ENCODE data around the gene NUDT2. TPM values are rescaled to one million over a fixed set of nuclear protein-coding genes. Genes with fewer than 3 reads are reported as not detected.

The NUDT2 gene
- 10 to 100 TPM; 12.7 to 22.6 TPM for total RNA-seq

DNA sequence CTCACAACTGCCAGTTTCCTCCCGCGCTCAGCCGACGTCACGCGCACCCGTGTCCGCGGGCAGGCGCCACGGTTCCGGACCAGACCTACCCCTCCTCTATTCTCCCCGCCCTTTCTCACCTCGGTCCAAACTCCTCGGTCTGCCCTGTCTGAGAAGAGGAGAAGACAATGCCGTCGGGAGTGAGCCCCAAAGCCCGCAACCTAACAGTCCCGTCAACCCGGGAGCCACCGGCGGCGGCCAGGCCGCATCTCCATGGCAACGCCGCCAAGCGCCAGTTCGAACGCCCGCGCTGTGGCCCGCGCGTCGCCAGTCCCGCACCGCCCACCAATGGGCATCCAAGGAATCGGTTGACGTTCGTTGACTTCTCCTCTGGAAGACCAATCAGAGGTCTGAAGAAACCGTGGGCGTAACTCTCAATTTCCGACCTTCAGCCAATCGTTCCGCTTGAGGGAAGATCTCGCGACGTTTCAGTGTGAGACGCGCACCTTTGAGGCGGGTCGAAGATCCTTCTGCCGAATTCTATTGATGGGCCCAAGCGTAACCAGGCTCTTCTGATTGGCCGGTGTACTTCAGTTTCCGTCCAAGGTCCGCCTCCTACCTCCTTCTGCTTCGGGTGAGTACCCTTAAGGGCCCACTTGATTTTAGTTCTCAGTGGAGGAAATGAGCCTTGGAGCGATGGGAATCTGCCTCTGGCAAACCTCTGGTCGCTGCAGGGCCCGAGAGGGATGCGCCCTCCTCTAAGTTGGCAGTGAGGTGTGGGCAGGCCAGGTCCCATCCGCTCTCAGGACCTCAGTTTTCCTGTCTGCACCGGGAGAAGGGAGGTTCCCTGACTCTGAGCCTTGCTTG is at the start of gene NUDT2, which contains the start of gene KIF24:
NUDT2 (plus strand) TSS at position 583 of the 846 bp plus-strand sequence. CDS start 9,471 bp downstream, outside the sequence.
KIF24 (minus strand) TSS at position 282 of the 846 bp plus-strand sequence. CDS start 17,922 bp downstream, outside the sequence.

DNA sequence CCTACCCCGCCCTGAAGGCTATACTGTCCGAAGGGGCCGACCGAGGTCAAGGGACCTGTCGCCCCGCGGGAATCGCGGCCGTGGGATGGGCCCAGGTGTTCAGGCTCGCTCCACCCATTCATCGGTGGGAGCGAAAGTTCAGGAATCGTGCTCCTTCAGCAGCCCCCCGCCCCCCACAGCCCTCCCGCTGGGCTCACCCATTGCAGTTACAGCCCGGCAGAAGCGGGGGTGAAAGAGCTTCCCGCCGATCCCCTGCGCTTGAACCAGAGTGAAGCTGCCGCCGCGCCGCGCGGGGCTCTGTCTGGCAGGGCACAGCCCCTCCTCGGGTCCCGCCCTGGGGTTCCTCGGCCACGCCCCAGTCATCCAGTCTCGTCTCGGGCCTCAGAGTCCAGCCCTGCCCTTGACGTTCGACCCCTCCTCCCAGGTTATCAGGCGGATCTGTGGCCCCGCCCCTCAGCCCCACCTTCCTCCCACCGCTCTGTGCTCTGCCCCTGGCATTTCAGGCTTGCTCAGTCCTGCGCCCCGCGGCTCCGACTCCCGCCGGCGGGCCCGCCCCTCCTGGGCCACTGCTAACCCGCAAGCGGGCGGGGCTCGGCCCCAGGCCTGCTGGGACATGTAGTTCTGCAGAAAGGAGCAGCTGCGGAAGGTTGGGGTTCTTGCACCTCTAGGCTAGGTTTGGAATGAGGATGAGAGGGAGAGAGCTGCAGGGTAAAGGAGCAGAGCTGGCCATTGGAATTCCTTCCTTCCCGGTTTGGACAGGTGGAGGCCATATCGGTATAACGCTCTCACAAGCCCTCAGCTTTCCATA is 47.4 kb downstream of the NUDT2 start, which contains the start of gene MYORG:
MYORG (minus strand) TSS at position 303 of the 808 bp plus-strand sequence. CDS start 3,955 bp downstream, outside the sequence.

Small RNAs within 50 kb of the gene (small RNA-seq; reads per million reads assigned to genes)
- gene RF00019 (0 reads per million in 2 donors), gene RNU2-50P (0.06 to 0.30 reads per million in 2 donors)

Other genes with a start within 250 kb of the NUDT2 start
- 10 to 100 TPM; 23.4 to 33.6 TPM for gene DCAF12, start 202.9 kb upstream of the NUDT2 start, total RNA-seq
- 10 to 100 TPM; 28.3 to 36.5 TPM for gene UBAP1, start 150.5 kb upstream of the NUDT2 start, total RNA-seq
- gene KIF24, start 301 bp upstream of the NUDT2 start, total RNA-seq, result 1 to 10 TPM; 5.5 to 7.7 TPM
- gene MYORG, start 47.3 kb downstream of the NUDT2 start, total RNA-seq, result 1 to 10 TPM in 1 of 2 donors, under 1 TPM in 1; 0.67 to 5.5 TPM
- 10 to 100 TPM; 16.0 to 18.2 TPM for gene FAM219A, start 129.0 kb downstream of the NUDT2 start, total RNA-seq
- gene DNAI1, start 129.2 kb downstream of the NUDT2 start, total RNA-seq, result not detected
- gene ENHO, start 193.4 kb downstream of the NUDT2 start, total RNA-seq, result 1 to 10 TPM in 1 of 2 donors, under 1 TPM in 1; 0.67 to 1.4 TPM

All from melanocyte of skin (primary cell).